ENCODE data around the gene NOA1.
"Not testable (repeated sequence)": the region's sequence is repeated elsewhere in the genome, so short reads cannot be mapped to it uniquely, and the experiment has no call there.

The NOA1 gene

DNA sequence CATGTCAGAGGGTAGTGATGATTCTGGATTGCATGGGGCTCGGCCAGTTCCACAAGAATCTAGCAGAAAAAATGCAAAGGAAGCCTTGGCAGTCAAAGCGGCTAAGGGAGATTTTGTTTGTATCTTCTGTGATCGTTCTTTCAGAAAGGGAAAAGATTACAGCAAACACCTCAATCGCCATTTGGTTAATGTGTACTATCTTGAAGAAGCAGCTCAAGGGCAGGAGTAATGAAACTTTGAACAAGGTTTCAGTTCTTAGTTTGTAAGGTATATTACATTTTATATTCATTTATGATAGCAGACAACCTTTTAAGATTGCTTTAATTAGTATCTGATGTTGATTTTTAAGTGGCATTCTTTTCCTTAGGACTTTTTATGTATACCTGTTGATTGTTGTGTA, 45.5 kb downstream of the NOA1 start:
- Histone ChIP-seq H4K5ac (ENCODE audit: low read length) (no peak overlapping the region), H2BK15ac (replicated peaks; ENCODE audit: low read depth) (no peak overlapping the region), H3K4ac (ENCODE audit: low read depth, low read length) (no peak overlapping the region), H3K9ac (ENCODE audit: low read length) (no peak overlapping the region), H2BK120ac (ENCODE audit: low read depth, low read length) (no peak overlapping the region), H3K18ac (ENCODE audit: low read length) (no peak overlapping the region), H3K4me2 (ENCODE audit: low read length) (no peak overlapping the region), H3K56ac (ENCODE audit: low read length) (no peak overlapping the region), H3K27ac (ENCODE audit: low read depth, low read length) (no peak overlapping the region), H3K4me1 (ENCODE audit: control insufficient read depth, low read depth, low read length) (no peaks in the 10 kb centered on the region), H3K36me3 (ENCODE audit: control insufficient read depth, insufficient read depth, low read length) (peaks cover 3% of the 10 kb centered on the region), H3K4me3 (ENCODE audit: low read length) (no peak overlapping the region), H3K23ac (ENCODE audit: low read length) (no peak overlapping the region), H3K27me3 (ENCODE audit: insufficient read depth, low read length, poor library complexity) (no peaks in the 10 kb centered on the region), H4K8ac (ENCODE audit: low read depth, low read length) (no peak overlapping the region), H2AK5ac (ENCODE audit: low read length) (no peak overlapping the region), H3K79me1 (ENCODE audit: low read length) (peaks cover 5% of the 10 kb centered on the region), H3K79me2 (ENCODE audit: control insufficient read depth, insufficient read depth, low read length) (peaks cover 2% of the 10 kb centered on the region), H2BK5ac (ENCODE audit: low read length) (no peak overlapping the region)
- DNase-seq: no peak
- WGBS (ENCODE audit: extremely low coverage, insufficient coverage, low lambda C conversion rate): no CpG with 5 or more reads among the region's 4 CpGs

DNA sequence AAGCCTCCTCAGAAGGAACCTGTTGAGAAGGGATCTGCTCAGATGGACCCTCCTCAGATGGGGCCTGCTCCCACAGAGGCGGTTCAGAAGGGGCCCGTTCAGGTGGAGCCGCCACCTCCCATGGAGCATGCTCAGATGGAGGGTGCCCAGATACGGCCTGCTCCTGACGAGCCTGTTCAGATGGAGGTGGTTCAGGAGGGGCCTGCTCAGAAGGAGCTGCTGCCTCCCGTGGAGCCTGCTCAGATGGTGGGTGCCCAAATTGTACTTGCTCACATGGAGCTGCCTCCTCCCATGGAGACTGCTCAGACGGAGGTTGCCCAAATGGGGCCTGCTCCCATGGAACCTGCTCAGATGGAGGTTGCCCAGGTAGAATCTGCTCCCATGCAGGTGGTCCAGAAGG, 46.8 kb downstream of the NOA1 start:
- Histone ChIP-seq H4K8ac (ENCODE audit: low read depth, low read length) (no peak overlapping the region), H2BK15ac (replicated peaks; ENCODE audit: low read depth) (no peak overlapping the region), H3K4me3 (ENCODE audit: low read length) (no peak overlapping the region), H3K4me2 (ENCODE audit: low read length) (no peak overlapping the region), H3K56ac (ENCODE audit: low read length) (no peak overlapping the region), H2AK5ac (ENCODE audit: low read length) (no peak overlapping the region), H3K4me1 (ENCODE audit: control insufficient read depth, low read depth, low read length) (no peaks in the 10 kb centered on the region), H3K9ac (ENCODE audit: low read length) (no peak overlapping the region), H3K79me2 (ENCODE audit: control insufficient read depth, insufficient read depth, low read length) (peaks cover 2% of the 10 kb centered on the region), H3K36me3 (ENCODE audit: control insufficient read depth, insufficient read depth, low read length) (peaks cover 3% of the 10 kb centered on the region), H3K4ac (ENCODE audit: low read depth, low read length) (no peak overlapping the region), H4K5ac (ENCODE audit: low read length) (no peak overlapping the region), H3K18ac (ENCODE audit: low read length) (no peak overlapping the region), H3K79me1 (ENCODE audit: low read length) (peaks cover 5% of the 10 kb centered on the region), H3K23ac (ENCODE audit: low read length) (no peak overlapping the region), H3K27ac (ENCODE audit: low read depth, low read length) (no peak overlapping the region), H2BK120ac (ENCODE audit: low read depth, low read length) (no peak overlapping the region), H2BK5ac (ENCODE audit: low read length) (no peak overlapping the region), H3K27me3 (ENCODE audit: insufficient read depth, low read length, poor library complexity) (no peaks in the 10 kb centered on the region)
- no peak for DNase-seq
- no CpG with 5 or more reads among the region's 7 CpGs for WGBS (ENCODE audit: extremely low coverage, insufficient coverage, low lambda C conversion rate)

DNA sequence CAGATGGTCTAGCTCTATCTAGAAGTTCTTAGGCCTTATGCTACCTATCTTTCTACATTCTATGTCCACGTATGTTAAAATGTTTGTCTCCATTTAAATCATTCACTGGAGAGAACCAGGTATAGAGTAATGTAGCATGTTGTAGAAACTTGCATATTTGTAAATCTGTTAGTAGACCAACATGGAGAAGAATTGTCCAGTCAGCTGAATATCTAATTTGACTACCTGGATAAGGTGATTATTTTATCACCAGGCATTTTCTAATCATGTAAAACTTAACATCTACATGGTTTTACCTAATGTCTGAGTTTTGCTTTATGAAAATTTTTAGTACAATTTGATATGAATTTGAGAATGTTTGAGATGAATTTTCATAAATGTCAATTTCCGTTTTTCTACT, 50.2 kb downstream of the NOA1 start:
- H2BK120ac ChIP-seq (ENCODE audit: low read depth, low read length): no peak overlapping the region
- no CpG with 5 or more reads among the region's 2 CpGs for WGBS (ENCODE audit: extremely low coverage, insufficient coverage, low lambda C conversion rate)
- H4K5ac ChIP-seq (ENCODE audit: low read length): no peak overlapping the region
- H4K8ac ChIP-seq (ENCODE audit: low read depth, low read length): no peak overlapping the region
- H3K79me1 ChIP-seq (ENCODE audit: low read length): peaks cover 5% of the 10 kb centered on the region
- no peak overlapping the region for H3K4ac ChIP-seq (ENCODE audit: low read depth, low read length)
- no peak overlapping the region for H2AK5ac ChIP-seq (ENCODE audit: low read length)
- no peak overlapping the region for H3K4me2 ChIP-seq (ENCODE audit: low read length)
- no peak overlapping the region for H3K18ac ChIP-seq (ENCODE audit: low read length)
- H3K4me3 ChIP-seq (ENCODE audit: low read length): no peak overlapping the region
- peaks cover 5% of the 10 kb centered on the region for H3K36me3 ChIP-seq (ENCODE audit: control insufficient read depth, insufficient read depth, low read length)
- no peak overlapping the region for H2BK5ac ChIP-seq (ENCODE audit: low read length)
- no peak overlapping the region for H3K27ac ChIP-seq (ENCODE audit: low read depth, low read length)
- no peak overlapping the region for H3K56ac ChIP-seq (ENCODE audit: low read length)
- H3K9ac ChIP-seq (ENCODE audit: low read length): no peak overlapping the region
- no peak overlapping the region for H3K23ac ChIP-seq (ENCODE audit: low read length)
- no peaks in the 10 kb centered on the region for H3K4me1 ChIP-seq (ENCODE audit: control insufficient read depth, low read depth, low read length)
- H3K27me3 ChIP-seq (ENCODE audit: insufficient read depth, low read length, poor library complexity): no peaks in the 10 kb centered on the region
- peaks cover 2% of the 10 kb centered on the region for H3K79me2 ChIP-seq (ENCODE audit: control insufficient read depth, insufficient read depth, low read length)
- no peak overlapping the region for H2BK15ac ChIP-seq (replicated peaks; ENCODE audit: low read depth)
- DNase-seq: no peak

DNA sequence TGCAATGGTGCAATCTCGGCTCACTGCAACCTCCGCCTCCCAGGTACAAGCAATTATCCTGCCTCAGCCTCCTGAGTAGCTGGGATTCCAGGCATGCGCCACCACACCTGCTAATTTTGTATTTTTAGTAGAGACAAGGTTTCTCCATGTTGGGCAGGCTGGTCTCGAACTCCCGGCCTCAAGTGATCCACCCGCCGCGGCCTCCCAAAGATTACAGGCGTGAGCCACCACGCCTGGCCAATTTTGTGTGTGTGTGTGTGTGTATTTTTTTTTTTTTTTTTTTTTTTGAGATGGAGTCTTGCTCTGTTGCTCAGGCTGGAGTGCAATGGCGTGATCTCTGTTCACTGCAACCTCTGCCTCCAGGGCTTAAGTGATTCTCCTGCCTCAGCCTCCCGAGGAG, 62.4 kb downstream of the NOA1 start:
- no CpG with 5 or more reads among the region's 12 CpGs for WGBS (ENCODE audit: extremely low coverage, insufficient coverage, low lambda C conversion rate)
- not testable (repeated sequence) for H2BK5ac ChIP-seq (ENCODE audit: low read length); H4K8ac ChIP-seq (ENCODE audit: low read depth, low read length); H3K36me3 ChIP-seq (ENCODE audit: control insufficient read depth, insufficient read depth, low read length); H3K4me1 ChIP-seq (ENCODE audit: control insufficient read depth, low read depth, low read length); DNase-seq; H3K4me3 ChIP-seq (ENCODE audit: low read length); H3K4me2 ChIP-seq (ENCODE audit: low read length); H4K5ac ChIP-seq (ENCODE audit: low read length); H3K4ac ChIP-seq (ENCODE audit: low read depth, low read length); H3K27ac ChIP-seq (ENCODE audit: low read depth, low read length); H3K23ac ChIP-seq (ENCODE audit: low read length); H3K9ac ChIP-seq (ENCODE audit: low read length); H2BK15ac ChIP-seq (replicated peaks; ENCODE audit: low read depth); H2AK5ac ChIP-seq (ENCODE audit: low read length); H3K18ac ChIP-seq (ENCODE audit: low read length); H3K56ac ChIP-seq (ENCODE audit: low read length); H2BK120ac ChIP-seq (ENCODE audit: low read depth, low read length); H3K27me3 ChIP-seq (ENCODE audit: insufficient read depth, low read length, poor library complexity)
- H3K79me1 ChIP-seq (ENCODE audit: low read length): peaks cover 10% of the 10 kb centered on the region
- H3K79me2 ChIP-seq (ENCODE audit: control insufficient read depth, insufficient read depth, low read length): peaks cover 60% of the 10 kb centered on the region

DNA sequence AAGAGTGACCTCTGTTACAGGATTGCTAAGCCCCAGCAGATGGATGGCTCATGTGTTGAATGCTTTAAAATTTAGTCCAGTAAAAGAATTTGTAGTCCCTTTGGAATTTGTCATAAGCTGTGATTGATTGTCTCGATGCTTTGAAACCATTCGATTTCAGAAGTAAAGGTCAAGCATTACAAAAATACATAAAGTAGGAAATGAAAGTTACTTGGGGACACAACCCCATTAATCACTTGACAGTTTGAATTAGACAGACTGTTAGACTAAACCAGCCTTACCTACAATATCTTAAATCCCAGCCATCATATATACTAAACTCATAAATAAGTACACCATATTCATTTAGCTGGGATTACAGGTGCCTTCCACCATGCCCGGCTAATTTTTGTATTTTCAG, 63.1 kb downstream of the NOA1 start:
- H3K27me3 ChIP-seq (ENCODE audit: insufficient read depth, low read length, poor library complexity): no peaks in the 10 kb centered on the region
- no peak overlapping the region for H3K23ac ChIP-seq (ENCODE audit: low read length)
- no peak overlapping the region for H3K4ac ChIP-seq (ENCODE audit: low read depth, low read length)
- H4K8ac ChIP-seq (ENCODE audit: low read depth, low read length): no peak overlapping the region
- no peak overlapping the region for H3K9ac ChIP-seq (ENCODE audit: low read length)
- H3K36me3 ChIP-seq (ENCODE audit: control insufficient read depth, insufficient read depth, low read length): no peaks in the 10 kb centered on the region
- peaks cover 4% of the 10 kb centered on the region for H3K4me1 ChIP-seq (ENCODE audit: control insufficient read depth, low read depth, low read length)
- no peak overlapping the region for H4K5ac ChIP-seq (ENCODE audit: low read length)
- DNase-seq: no peak
- WGBS (ENCODE audit: extremely low coverage, insufficient coverage, low lambda C conversion rate): no CpG with 5 or more reads among the region's 3 CpGs
- no peak overlapping the region for H3K18ac ChIP-seq (ENCODE audit: low read length)
- H3K27ac ChIP-seq (ENCODE audit: low read depth, low read length): no peak overlapping the region
- H3K4me3 ChIP-seq (ENCODE audit: low read length): no peak overlapping the region
- H2BK5ac ChIP-seq (ENCODE audit: low read length): no peak overlapping the region
- H3K56ac ChIP-seq (ENCODE audit: low read length): no peak overlapping the region
- no peak overlapping the region for H3K4me2 ChIP-seq (ENCODE audit: low read length)
- H2BK15ac ChIP-seq (replicated peaks; ENCODE audit: low read depth): no peak overlapping the region
- H3K79me2 ChIP-seq (ENCODE audit: control insufficient read depth, insufficient read depth, low read length): peaks cover 65% of the 10 kb centered on the region
- H2BK120ac ChIP-seq (ENCODE audit: low read depth, low read length): no peak overlapping the region
- H3K79me1 ChIP-seq (ENCODE audit: low read length): peaks cover 10% of the 10 kb centered on the region
- H2AK5ac ChIP-seq (ENCODE audit: low read length): no peak overlapping the region

Data from mesendoderm (in vitro differentiated cells).